Measurements from ENCODE around the gene GPC1. TPM values are rescaled to one million over a fixed set of nuclear protein-coding genes. Genes with fewer than 3 reads are reported as not detected.

GPC1 gene
- polyA plus RNA-seq, 1 donor from 2014 or later: 0.26 TPM

- H3K27ac Mint-ChIP-seq: no peak overlapping the region
- H3K27me3 Mint-ChIP-seq: no peaks in the 10 kb centered on the region
- no peaks in the 10 kb centered on the region for H3K4me1 Mint-ChIP-seq
- peaks cover 16% of the 10 kb centered on the region for H3K36me3 Mint-ChIP-seq
- H3K4me3 Mint-ChIP-seq: no peak overlapping the region
- H3K9me3 Mint-ChIP-seq: no peaks in the 10 kb centered on the region
Measured at GRCh38 chr2:240501531-240501991, 66.1 kb downstream of the GPC1 start.

GRCh38 chr2:240502059-240502429, 66.6 kb downstream of the GPC1 start:
- Mint-ChIP-seq H3K4me3 (no peak overlapping the region), H3K27me3 (no peaks in the 10 kb centered on the region), H3K9me3 (no peaks in the 10 kb centered on the region), H3K27ac (no peak overlapping the region), H3K36me3 (peaks cover 14% of the 10 kb centered on the region), H3K4me1 (no peaks in the 10 kb centered on the region)

DNA sequence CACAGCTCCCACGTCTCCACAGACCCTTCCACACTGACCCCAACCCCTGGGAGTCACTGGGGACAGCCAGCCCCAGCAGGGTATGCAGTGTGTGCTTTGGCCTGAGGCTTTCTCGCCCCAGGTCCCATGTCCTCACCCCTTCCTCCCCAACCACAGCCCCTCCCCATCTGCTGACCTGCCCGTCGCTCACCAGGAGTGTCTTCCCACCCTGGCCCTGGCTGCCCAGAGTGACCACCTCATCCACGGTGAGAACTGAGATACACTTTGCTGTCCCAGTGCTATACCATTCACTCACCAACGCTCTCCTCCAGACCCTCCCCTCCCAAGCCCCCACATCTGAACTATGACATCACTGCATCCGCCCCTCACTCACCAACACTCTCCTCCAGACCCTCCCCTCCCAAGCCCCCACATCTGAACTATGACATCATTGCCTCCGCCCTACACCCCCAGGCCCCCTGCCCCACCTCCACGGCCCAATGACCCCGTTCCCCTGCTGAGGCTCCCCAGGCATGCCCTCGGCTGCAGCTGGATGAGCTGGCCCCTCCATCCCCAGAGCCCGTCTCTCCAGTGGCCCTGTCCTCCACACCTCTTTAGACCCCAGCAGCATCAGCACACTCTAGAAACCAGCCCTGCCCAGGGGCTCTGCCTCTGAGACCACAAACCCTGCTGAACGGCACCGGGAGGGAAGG, 67.1 kb downstream of the GPC1 start:
- H3K27ac Mint-ChIP-seq: no peak overlapping the region
- H3K9me3 Mint-ChIP-seq: no peaks in the 10 kb centered on the region
- H3K4me1 Mint-ChIP-seq: no peaks in the 10 kb centered on the region
- H3K36me3 Mint-ChIP-seq: peaks cover 11% of the 10 kb centered on the region
- no peaks in the 10 kb centered on the region for H3K27me3 Mint-ChIP-seq
- H3K4me3 Mint-ChIP-seq: no peak overlapping the region

- no peaks in the 10 kb centered on the region for H3K27me3 Mint-ChIP-seq
- H3K36me3 Mint-ChIP-seq: peaks cover 7% of the 10 kb centered on the region
- H3K4me3 Mint-ChIP-seq: no peak overlapping the region
- H3K9me3 Mint-ChIP-seq: no peaks in the 10 kb centered on the region
- H3K27ac Mint-ChIP-seq: no peak overlapping the region
- H3K4me1 Mint-ChIP-seq: no peaks in the 10 kb centered on the region
Measured at GRCh38 chr2:240503375-240503774, 67.9 kb downstream of the GPC1 start.

DNA sequence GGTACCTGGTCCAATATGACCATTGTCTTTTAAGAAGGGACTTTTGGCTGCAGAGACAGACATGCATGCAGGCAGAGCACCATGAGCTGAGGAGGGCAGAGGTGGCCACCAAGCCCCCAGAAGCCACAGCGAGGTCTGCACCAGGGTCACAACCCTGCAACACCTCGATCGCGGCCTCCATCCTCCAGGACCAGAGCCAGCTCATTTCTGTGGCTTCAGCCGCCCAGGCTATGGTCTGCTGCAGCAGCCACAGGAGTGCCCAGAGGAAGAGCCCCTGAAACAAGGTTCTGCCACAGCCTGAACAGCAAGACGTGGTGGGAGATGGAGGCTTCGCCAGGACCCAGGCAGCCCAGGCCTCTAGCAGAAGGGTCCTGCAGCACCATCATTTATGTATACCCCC, 68.4 kb downstream of the GPC1 start:
- no peak overlapping the region for H3K27ac Mint-ChIP-seq
- H3K9me3 Mint-ChIP-seq: no peaks in the 10 kb centered on the region
- H3K27me3 Mint-ChIP-seq: no peaks in the 10 kb centered on the region
- no peak overlapping the region for H3K4me3 Mint-ChIP-seq
- H3K36me3 Mint-ChIP-seq: peaks cover 9% of the 10 kb centered on the region
- H3K4me1 Mint-ChIP-seq: no peaks in the 10 kb centered on the region

DNA sequence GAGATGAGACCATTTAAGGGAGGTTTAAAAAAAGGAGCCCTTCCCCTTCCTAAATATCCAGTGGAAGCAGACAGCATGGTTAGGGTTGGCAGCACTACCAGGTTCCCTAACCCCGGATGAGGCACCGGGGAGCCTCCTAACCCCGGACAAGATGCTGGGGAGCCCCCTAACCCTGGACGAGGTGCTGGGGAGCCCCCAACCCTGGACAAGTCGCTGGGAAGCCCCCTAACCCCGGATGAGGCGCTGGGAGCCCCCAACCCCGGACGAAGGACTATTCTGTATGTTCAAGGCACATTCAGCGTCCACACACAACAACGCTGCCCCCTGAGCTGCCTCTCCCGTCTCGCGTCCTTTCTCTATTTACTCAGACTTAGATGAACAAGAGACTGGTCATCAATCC, 70.4 kb downstream of the GPC1 start:
- H3K4me3 Mint-ChIP-seq: no peak overlapping the region
- H3K27me3 Mint-ChIP-seq: no peaks in the 10 kb centered on the region
- peaks cover 10% of the 10 kb centered on the region for H3K36me3 Mint-ChIP-seq
- no peaks in the 10 kb centered on the region for H3K4me1 Mint-ChIP-seq
- no peaks in the 10 kb centered on the region for H3K9me3 Mint-ChIP-seq
- no peak overlapping the region for H3K27ac Mint-ChIP-seq

GRCh38 chr2:240506406-240507059, 71.1 kb downstream of the GPC1 start:
- H3K27ac Mint-ChIP-seq: no peak overlapping the region
- no peaks in the 10 kb centered on the region for H3K4me1 Mint-ChIP-seq

DNA sequence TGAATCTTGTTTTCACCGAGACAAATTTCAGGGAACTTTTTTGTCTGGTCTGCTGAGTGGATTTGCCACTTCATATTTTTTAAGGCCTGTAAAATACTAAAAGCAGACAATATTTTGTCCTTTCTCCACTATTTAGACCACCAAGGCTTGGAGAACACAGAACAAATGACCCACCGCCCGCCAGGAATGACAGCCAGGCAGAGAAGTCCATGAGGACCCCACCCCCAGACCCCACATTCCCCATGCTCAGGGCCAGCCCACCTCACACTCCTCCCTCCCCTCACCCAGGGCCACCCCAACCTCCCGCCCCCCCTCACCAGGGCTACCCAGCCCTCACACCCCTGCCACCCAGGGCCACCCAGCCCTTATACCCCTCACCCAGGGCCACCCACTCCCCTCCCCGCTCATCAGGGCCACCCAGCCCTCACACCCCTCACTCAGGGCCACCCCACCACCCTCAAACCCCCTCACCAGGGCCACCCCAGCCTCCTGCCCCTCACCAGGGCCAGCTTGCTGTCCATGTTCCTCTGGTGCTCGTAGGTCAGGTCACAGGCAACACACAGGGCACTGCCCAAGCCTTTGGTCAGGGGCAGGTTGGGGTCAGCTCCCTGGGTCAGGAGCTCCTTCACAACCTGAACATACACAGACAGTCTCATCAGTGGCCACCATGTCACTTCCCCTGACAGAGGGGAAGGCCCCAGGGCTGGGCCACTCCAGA, 71.8 kb downstream of the GPC1 start:
- H3K9me3 Mint-ChIP-seq: no peaks in the 10 kb centered on the region
- peaks cover 10% of the 10 kb centered on the region for H3K36me3 Mint-ChIP-seq
- H3K27ac Mint-ChIP-seq: no peak overlapping the region
- no peaks in the 10 kb centered on the region for H3K4me1 Mint-ChIP-seq
- no peak overlapping the region for H3K4me3 Mint-ChIP-seq
- H3K27me3 Mint-ChIP-seq: no peaks in the 10 kb centered on the region

More at GRCh38 chr2:240506406-240507059, 71.1 kb downstream of the GPC1 start:
- Mint-ChIP-seq H3K27me3 (no peaks in the 10 kb centered on the region), H3K9me3 (no peaks in the 10 kb centered on the region), H3K36me3 (peaks cover 10% of the 10 kb centered on the region), H3K4me3 (no peak overlapping the region)

- Mint-ChIP-seq H3K4me1 (no peaks in the 10 kb centered on the region), H3K4me3 (no peak overlapping the region), H3K27me3 (no peaks in the 10 kb centered on the region), H3K27ac (no peak overlapping the region), H3K36me3 (peaks cover 9% of the 10 kb centered on the region), H3K9me3 (no peaks in the 10 kb centered on the region)
Measured at GRCh38 chr2:240507778-240508251, 72.4 kb downstream of the GPC1 start.

- Mint-ChIP-seq H3K4me3 (no peak overlapping the region), H3K27me3 (no peaks in the 10 kb centered on the region), H3K9me3 (no peaks in the 10 kb centered on the region)
Measured at GRCh38 chr2:240508832-240509545, 73.5 kb downstream of the GPC1 start.

GRCh38 chr2:240509667-240510512, 74.4 kb downstream of the GPC1 start:
- Mint-ChIP-seq H3K27me3 (no peaks in the 10 kb centered on the region), H3K36me3 (peaks cover 6% of the 10 kb centered on the region), H3K4me1 (peaks cover 4 to 8% (median 6%) of the 10 kb centered on the region in 3 donors), H3K4me3 (no peak overlapping the region), H3K9me3 (no peaks in the 10 kb centered on the region), H3K27ac (no peak overlapping the region)

More at GRCh38 chr2:240508832-240509545, 73.5 kb downstream of the GPC1 start:
- Mint-ChIP-seq H3K27ac (no peak overlapping the region), H3K4me1 (peaks cover 2 to 3% (median 3%) of the 10 kb centered on the region in 3 donors), H3K36me3 (peaks cover 9% of the 10 kb centered on the region)

DNA sequence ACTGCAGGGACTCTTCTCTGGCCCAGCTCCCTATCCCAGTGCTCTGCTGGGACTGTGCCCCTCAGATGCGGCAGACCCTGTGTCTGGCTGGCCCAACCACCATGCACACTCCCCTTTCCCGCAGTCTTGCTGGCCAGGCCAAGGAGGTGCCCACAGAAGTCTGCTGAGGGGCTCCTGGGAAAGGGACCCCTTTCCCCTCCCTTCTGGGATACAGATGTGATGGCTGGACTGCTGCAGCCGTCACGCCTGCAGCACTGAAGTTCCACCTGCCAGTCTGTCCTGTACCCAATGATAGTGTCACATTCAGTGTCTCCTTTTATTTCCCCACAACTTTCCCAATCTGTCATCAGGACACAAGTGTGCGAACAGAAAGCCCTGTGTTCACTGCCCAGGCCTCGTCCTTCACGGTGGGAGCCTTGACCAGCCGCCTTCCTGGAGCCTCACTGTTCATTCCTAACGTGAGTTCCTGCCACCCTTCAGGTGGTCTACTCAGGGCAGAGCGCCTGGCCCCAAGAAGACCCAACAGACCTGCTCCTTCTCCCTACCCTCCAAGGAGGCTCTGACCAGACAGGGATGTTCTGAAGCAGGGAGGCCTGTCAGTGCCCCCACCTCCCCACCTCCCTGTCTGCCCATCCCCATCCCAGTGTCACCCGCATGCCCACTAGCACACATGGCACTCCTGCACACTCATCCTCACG, 75.2 kb downstream of the GPC1 start:
- Mint-ChIP-seq H3K27ac (no peak overlapping the region), H3K27me3 (no peaks in the 10 kb centered on the region), H3K4me1 (peaks cover 4 to 8% (median 6%) of the 10 kb centered on the region in 3 donors), H3K4me3 (no peak overlapping the region), H3K9me3 (no peaks in the 10 kb centered on the region), H3K36me3 (peaks cover 5% of the 10 kb centered on the region)

DNA sequence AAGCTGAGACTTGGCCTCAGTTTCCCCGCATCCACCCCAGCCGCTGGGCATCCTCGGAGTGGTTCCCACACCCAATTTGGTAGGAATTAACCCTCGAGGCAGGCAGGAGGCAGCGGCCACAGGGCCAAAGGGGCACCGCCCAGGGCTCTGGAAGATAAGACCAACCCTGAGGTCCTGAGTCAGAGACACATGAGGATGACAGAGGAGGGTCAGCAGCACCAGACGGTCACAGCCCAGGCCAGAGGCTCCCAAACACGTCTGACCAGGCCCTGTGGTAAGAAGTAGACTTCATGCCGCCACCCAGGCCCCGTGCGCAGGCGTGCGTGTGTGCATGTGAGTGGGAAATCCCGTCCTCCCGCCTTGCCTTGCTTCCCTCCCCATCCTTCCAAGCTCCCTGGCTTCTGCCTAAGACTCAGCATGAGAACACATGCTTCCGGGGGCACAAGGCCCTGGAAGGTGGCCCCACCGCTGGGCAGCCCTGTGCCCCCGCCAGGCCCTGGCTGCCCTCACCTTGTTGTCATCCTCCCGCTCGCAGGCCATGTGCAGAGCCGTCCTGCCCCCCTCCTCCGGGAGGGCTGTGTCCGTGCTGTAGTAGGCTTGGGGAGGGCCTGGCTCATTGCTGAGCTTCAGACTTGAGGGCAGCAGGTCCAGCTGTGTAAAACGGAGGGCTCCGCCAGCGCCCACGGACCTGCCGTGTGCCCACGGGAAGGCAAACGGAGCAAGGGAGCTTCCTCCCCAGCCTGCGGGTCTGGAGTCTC, 76.1 kb downstream of the GPC1 start:
- no peaks in the 10 kb centered on the region for H3K9me3 Mint-ChIP-seq
- no peak overlapping the region for H3K4me3 Mint-ChIP-seq
- no peak overlapping the region for H3K27ac Mint-ChIP-seq

More for the DNA sequence above, 76.1 kb downstream of the GPC1 start:
- H3K4me1 Mint-ChIP-seq: peaks cover 4 to 8% (median 6%) of the 10 kb centered on the region in 3 donors
- H3K36me3 Mint-ChIP-seq: peaks cover 5% of the 10 kb centered on the region
- no peaks in the 10 kb centered on the region for H3K27me3 Mint-ChIP-seq
